ENCODE data around the gene FRY. TPM values are rescaled to one million over a fixed set of nuclear protein-coding genes. Genes with fewer than 3 reads are reported as not detected.

FRY gene
- total and polyA plus RNA-seq, 9 of the 15 experiments (the other 6 are each of a cell fraction or from before 2014, with no cell fraction given) = 0.03 to 0.31 (median 0.11) TPM; not detected in 3

DNA sequence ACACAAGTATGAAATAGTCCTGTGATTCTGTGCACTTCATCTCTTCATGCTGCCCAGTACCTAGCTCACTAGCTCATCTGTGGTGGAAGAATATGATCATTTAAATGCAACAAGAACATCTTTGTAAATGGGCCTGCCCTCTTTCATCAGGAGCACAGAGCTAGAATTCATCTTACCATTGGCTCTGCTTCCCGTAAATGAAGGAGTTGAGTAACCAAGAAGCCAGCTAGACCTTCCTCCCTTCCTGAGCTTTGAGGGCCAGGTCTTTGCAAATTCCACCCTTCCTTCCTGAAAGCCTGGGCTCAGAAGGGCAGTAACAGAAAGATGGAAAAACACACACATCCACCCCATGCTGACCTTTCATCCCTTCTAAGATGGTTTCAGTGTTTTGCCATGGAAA, 82.0 kb downstream of the FRY start (continued):
- TF ChIP-seq, protein P1, sequence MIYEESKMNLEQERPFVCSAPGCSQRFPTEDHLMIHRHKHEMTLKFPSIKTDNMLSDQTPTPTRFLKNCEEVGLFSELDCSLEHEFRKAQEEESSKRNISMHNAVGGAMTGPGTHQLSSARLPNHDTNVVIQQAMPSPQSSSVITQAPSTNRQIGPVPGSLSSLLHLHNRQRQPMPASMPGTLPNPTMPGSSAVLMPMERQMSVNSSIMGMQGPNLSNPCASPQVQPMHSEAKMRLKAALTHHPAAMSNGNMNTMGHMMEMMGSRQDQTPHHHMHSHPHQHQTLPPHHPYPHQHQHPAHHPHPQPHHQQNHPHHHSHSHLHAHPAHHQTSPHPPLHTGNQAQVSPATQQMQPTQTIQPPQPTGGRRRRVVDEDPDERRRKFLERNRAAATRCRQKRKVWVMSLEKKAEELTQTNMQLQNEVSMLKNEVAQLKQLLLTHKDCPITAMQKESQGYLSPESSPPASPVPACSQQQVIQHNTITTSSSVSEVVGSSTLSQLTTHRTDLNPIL (CRISPR knock-in tag; IDR thresholded peaks at IDR 0.05) = no peak
- TF ChIP-seq CTCFL (IDR thresholded peaks at IDR 0.05; ENCODE audit: borderline replicate concordance, insufficient read depth, low read depth, low read length, poor library complexity, severe bottlenecking) (no peak), ZNF239 (CRISPR knock-in tag; IDR thresholded peaks at IDR 0.05) (no peak), MCM3 (IDR thresholded peaks at IDR 0.05) (no peak), CREB3L1 (IDR thresholded peaks at IDR 0.05; ENCODE audit: borderline replicate concordance, low read depth) (no peak), SAP30 (IDR thresholded peaks at IDR 0.05; ENCODE audit: borderline replicate concordance, insufficient read depth, low read depth, low read length, poor library complexity, severe bottlenecking) (no peak), HSF4 (CRISPR knock-in tag; IDR thresholded peaks at IDR 0.05; ENCODE audit: borderline replicate concordance) (no peak)

Measured in K562 (cell line).